ENCODE data around the gene TNNI3. TPM values are rescaled to one million over a fixed set of nuclear protein-coding genes. Genes with fewer than 3 reads are reported as not detected.

The TNNI3 gene
- total RNA-seq, 2 experiments from 2014 or later, result not detected

DNA sequence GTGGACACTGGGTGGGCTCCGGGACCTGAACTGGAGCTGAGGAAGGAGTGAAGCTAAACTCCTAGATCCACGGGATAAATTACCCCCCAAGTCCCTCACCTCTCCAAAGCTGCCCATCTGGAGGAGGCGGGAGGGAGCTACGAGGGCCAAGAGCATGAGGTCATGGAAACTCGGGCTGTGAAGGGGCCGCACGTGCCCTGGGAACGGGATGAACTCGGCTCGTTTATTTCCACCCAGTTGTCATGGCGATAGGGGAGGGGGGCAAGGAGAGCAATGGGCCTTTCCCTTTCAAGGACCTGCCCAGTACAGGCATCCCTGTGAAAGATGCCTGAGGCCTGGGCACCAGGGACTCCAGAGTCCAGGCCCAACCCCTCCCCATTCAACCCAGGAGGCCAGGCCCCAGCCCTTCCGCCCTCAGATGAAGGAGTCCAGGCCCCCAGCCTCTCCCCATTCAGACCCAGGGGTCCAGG is 43.9 kb downstream of the TNNI3 start:
- H3K4me1 ChIP-seq (ENCODE audit: insufficient read depth, low read length), result peaks cover 38% of the 10 kb centered on the region
- intact Hi-C loops (cut with DNase I, micrococcal nuclease), result no loop called here
- H3K27ac ChIP-seq (ENCODE audit: low read depth in 1 of 2, low read length in 2 of 2), result no peak overlapping the region
- Mint-ChIP-seq H3K36me3 (ENCODE audit: low read depth) (peaks cover 39% of the 10 kb centered on the region), H3K27me3 (no peaks in the 10 kb centered on the region), H3K27ac (no peak overlapping the region), H3K9me3 (no peaks in the 10 kb centered on the region), H3K4me1 (ENCODE audit: low read depth) (peaks cover 29% of the 10 kb centered on the region), H3K4me3 (no peak overlapping the region)
- no peak for ATAC-seq (ENCODE audit: poor library complexity)
- H3K36me3 ChIP-seq (ENCODE audit: insufficient read depth, low read length), result peaks cover 33% of the 10 kb centered on the region
- peaks cover 0 to 1% of the 10 kb centered on the region in 2 experiments for H3K9me3 ChIP-seq (ENCODE audit: control insufficient read depth in 1 of 2, insufficient read depth in 1 of 2, low read length in 2 of 2)
- ChIA-PET POLR2A (interaction anchor here (1.1 kb wide), 1 partner anchor 541 kb away, joined by 3 read pairs; no protein-coding TSS in a partner anchor), CTCF (no interaction called here)
- no peaks in the 10 kb centered on the region for H3K27me3 ChIP-seq (ENCODE audit: control insufficient read depth in 1 of 2, insufficient read depth in 2 of 2, low read length in 2 of 2)
- no peak for DNase-seq
- H3K4me3 ChIP-seq (ENCODE audit: low read length), result no peak overlapping the region
- TF ChIP-seq, protein P1, sequence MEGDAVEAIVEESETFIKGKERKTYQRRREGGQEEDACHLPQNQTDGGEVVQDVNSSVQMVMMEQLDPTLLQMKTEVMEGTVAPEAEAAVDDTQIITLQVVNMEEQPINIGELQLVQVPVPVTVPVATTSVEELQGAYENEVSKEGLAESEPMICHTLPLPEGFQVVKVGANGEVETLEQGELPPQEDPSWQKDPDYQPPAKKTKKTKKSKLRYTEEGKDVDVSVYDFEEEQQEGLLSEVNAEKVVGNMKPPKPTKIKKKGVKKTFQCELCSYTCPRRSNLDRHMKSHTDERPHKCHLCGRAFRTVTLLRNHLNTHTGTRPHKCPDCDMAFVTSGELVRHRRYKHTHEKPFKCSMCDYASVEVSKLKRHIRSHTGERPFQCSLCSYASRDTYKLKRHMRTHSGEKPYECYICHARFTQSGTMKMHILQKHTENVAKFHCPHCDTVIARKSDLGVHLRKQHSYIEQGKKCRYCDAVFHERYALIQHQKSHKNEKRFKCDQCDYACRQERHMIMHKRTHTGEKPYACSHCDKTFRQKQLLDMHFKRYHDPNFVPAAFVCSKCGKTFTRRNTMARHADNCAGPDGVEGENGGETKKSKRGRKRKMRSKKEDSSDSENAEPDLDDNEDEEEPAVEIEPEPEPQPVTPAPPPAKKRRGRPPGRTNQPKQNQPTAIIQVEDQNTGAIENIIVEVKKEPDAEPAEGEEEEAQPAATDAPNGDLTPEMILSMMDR (IDR thresholded peaks at IDR 0.05), result no peak

DNA sequence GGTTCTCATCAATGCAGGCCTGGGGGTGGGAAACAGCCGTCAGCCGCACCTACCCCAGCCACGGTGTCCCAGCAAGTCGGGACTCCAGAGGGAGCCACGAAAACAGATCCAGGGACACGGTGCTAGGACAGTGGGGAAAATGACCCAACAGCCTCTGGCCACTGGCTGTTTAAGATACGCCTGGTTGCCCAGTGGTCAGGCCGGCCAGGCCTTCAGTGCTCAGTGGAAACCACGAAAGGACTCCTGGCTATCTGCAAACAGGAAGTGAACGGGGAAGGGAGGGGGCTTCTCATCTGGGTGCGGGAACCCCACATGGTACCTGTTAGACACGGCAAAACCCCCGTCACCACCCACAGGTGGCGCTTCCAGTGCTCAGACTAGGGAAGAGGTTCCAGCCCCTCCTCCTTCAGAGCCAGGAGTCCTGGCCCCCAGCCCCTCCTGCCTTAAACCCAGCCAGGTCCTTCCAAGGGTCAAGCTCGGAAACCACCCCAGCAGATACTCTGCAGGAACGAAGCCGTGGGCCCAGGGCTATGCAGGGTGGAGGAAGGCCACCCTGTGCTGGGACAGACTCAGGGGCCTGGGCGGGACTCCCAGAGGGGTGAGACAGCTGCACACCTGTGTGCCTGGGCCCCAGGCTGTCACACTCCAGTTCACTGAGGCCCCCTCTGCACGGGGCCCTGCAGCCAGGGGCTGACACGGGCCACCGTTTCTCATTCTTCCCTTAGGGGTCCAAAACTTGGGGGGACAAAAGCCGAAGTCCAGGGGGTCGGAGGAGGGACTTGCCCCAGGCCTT is 44.6 kb downstream of the TNNI3 start:
- intact Hi-C loops (cut with DNase I, micrococcal nuclease), result no loop called here
- Mint-ChIP-seq H3K27ac (no peak overlapping the region), H3K9me3 (no peaks in the 10 kb centered on the region), H3K4me1 (ENCODE audit: low read depth) (peaks cover 25% of the 10 kb centered on the region), H3K4me3 (no peak overlapping the region), H3K27me3 (no peaks in the 10 kb centered on the region), H3K36me3 (ENCODE audit: low read depth) (peaks cover 43% of the 10 kb centered on the region)
- DNase-seq (no peak), ATAC-seq (ENCODE audit: poor library complexity) (no peak)
- CTCF ChIA-PET, result no interaction called here
- H3K27me3 ChIP-seq (ENCODE audit: control insufficient read depth in 1 of 2, insufficient read depth in 2 of 2, low read length in 2 of 2), result no peaks in the 10 kb centered on the region
- TF ChIP-seq, protein P1 (IDR thresholded peaks at IDR 0.05), result no peak
- no peaks in the 10 kb centered on the region for H3K9me3 ChIP-seq (ENCODE audit: control insufficient read depth in 1 of 2, insufficient read depth in 1 of 2, low read length in 2 of 2)
- H3K27ac ChIP-seq (ENCODE audit: low read depth in 1 of 2, low read length in 2 of 2), result no peak overlapping the region
- peaks cover 31% of the 10 kb centered on the region for H3K4me1 ChIP-seq (ENCODE audit: insufficient read depth, low read length)
- POLR2A ChIA-PET, result no interaction called here
- no peak overlapping the region for H3K4me3 ChIP-seq (ENCODE audit: low read length)
- H3K36me3 ChIP-seq (ENCODE audit: insufficient read depth, low read length), result peaks cover 33% of the 10 kb centered on the region

GRCh38 chr19:55112246-55112776 is 45.2 kb downstream of the TNNI3 start:
- POLR2A ChIA-PET, result no interaction called here
- H3K36me3 ChIP-seq (ENCODE audit: insufficient read depth, low read length), result peaks cover 33% of the 10 kb centered on the region
- TF ChIP-seq, protein P1 (IDR thresholded peaks at IDR 0.05), result no peak
- no peaks in the 10 kb centered on the region for H3K9me3 Mint-ChIP-seq
- H3K9me3 ChIP-seq (ENCODE audit: control insufficient read depth in 1 of 2, insufficient read depth in 1 of 2, low read length in 2 of 2), result no peaks in the 10 kb centered on the region
- H3K4me3 ChIP-seq (ENCODE audit: low read length), result no peak overlapping the region
- H3K4me1 ChIP-seq (ENCODE audit: insufficient read depth, low read length), result peaks cover 29% of the 10 kb centered on the region
- no peaks in the 10 kb centered on the region for H3K27me3 Mint-ChIP-seq
- intact Hi-C loops (cut with DNase I, micrococcal nuclease), result no loop called here
- H3K4me3 Mint-ChIP-seq, result no peak overlapping the region
- no peak for ATAC-seq (ENCODE audit: poor library complexity)
- CTCF ChIA-PET, result no interaction called here
- DNase-seq, result no peak
- no peak overlapping the region for H3K27ac ChIP-seq (ENCODE audit: low read depth in 1 of 2, low read length in 2 of 2)
- H3K27ac Mint-ChIP-seq, result no peak overlapping the region
- H3K27me3 ChIP-seq (ENCODE audit: control insufficient read depth in 1 of 2, insufficient read depth in 2 of 2, low read length in 2 of 2), result no peaks in the 10 kb centered on the region
- peaks cover 37% of the 10 kb centered on the region for H3K36me3 Mint-ChIP-seq (ENCODE audit: low read depth)
- H3K4me1 Mint-ChIP-seq (ENCODE audit: low read depth), result peaks cover 19% of the 10 kb centered on the region
